Stimulated activated CD4-positive, alpha-beta T cell treated with anti-CD3 and anti-CD28 coated beads, Interleukin-4, amount 100 ng/mL, for 24 hours (primary cell): ENCODE results near the gene NRG2.

Experiments
- DNase-seq: peaks from one replicate; pipeline ENCODE4 v3.0.0-alpha.2; 2020

Gene NRG2

GRCh38 chr5:139964994-139965565 is 78.0 kb downstream of the NRG2 start:
- DNase-seq = no peak

GRCh38 chr5:139964266-139964993 is 78.7 kb downstream of the NRG2 start:
- DNase-seq = no peak

- DNase-seq = no peak
Measured at GRCh38 chr5:139962445-139962844, 80.7 kb downstream of the NRG2 start.

- DNase-seq = no peak
Measured at GRCh38 chr5:139961435-139962157, 81.5 kb downstream of the NRG2 start.

GRCh38 chr5:139960723-139961383 is 82.2 kb downstream of the NRG2 start:
- DNase-seq = no peak

- no peak for DNase-seq
Measured at GRCh38 chr5:139958432-139959148, 84.5 kb downstream of the NRG2 start.

- no peak for DNase-seq
Measured at GRCh38 chr5:139956342-139956741, 86.8 kb downstream of the NRG2 start.

- no peak for DNase-seq
Measured at GRCh38 chr5:139955616-139956273, 87.4 kb downstream of the NRG2 start.

GRCh38 chr5:139955053-139955605 is 88.0 kb downstream of the NRG2 start:
- DNase-seq = no peak

- DNase-seq = no peak
Measured at GRCh38 chr5:139954462-139954861, 88.6 kb downstream of the NRG2 start.

GRCh38 chr5:139954022-139954421 is 89.1 kb downstream of the NRG2 start:
- no peak for DNase-seq

GRCh38 chr5:139952574-139952973 is 90.5 kb downstream of the NRG2 start:
- no peak for DNase-seq

GRCh38 chr5:139951983-139952382 is 91.1 kb downstream of the NRG2 start:
- no peak for DNase-seq

- no peak for DNase-seq
Measured at GRCh38 chr5:139951296-139951924, 91.7 kb downstream of the NRG2 start.

GRCh38 chr5:139950436-139950835 is 92.7 kb downstream of the NRG2 start:
- DNase-seq = no peak

- no peak for DNase-seq
Measured at GRCh38 chr5:139949710-139950109, 93.4 kb downstream of the NRG2 start.

- no peak for DNase-seq
Measured at GRCh38 chr5:139947727-139948126, 95.4 kb downstream of the NRG2 start.

- DNase-seq = no peak
Measured at GRCh38 chr5:139946440-139946839, 96.7 kb downstream of the NRG2 start.

- no peak for DNase-seq
Measured at GRCh38 chr5:139946006-139946405, 97.1 kb downstream of the NRG2 start.

- DNase-seq = no peak
Measured at GRCh38 chr5:139942243-139942642, 100.9 kb downstream of the NRG2 start.

- DNase-seq = no peak
Measured at GRCh38 chr5:139930406-139930805, 112.7 kb downstream of the NRG2 start.
